HG03139 (cell line): ENCODE data around the gene TACC2.
"Not testable (repeated sequence)": the region's sequence is repeated elsewhere in the genome, so short reads cannot be mapped to it uniquely, and the experiment has no call there.

Source experiments
- ATAC-seq: cut with Tn5 transposase; IDR thresholded peaks from one replicate; pipeline ENCODE4 v1.9.1; 2021; ENCODE audit not compliant: unreplicated experiment

TACC2 gene

GRCh38 chr10:122086416-122087240, 97.7 kb downstream of the TACC2 start:
- ATAC-seq = no peak

GRCh38 chr10:122087436-122087835, 98.5 kb downstream of the TACC2 start:
- ATAC-seq = no peak

GRCh38 chr10:122089311-122090017, 100.5 kb downstream of the TACC2 start:
- ATAC-seq = no peak

- ATAC-seq = no peak
These were observed 102.8 kb downstream of the TACC2 start for GRCh38 chr10:122091722-122092121.

- ATAC-seq = no peak
These were observed 104.1 kb downstream of the TACC2 start for GRCh38 chr10:122093076-122093475.

- ATAC-seq = not testable (repeated sequence)
These were observed 107.2 kb downstream of the TACC2 start for GRCh38 chr10:122096181-122096580.

GRCh38 chr10:122096705-122097104, 107.7 kb downstream of the TACC2 start:
- no peak for ATAC-seq

- ATAC-seq = no peak
These were observed 109.0 kb downstream of the TACC2 start for GRCh38 chr10:122097935-122098334.

GRCh38 chr10:122098924-122099323, 110.0 kb downstream of the TACC2 start:
- ATAC-seq = no peak

- ATAC-seq = no peak
These were observed 110.6 kb downstream of the TACC2 start for GRCh38 chr10:122099562-122099961.

- no peak for ATAC-seq
These were observed 113.3 kb downstream of the TACC2 start for GRCh38 chr10:122102146-122102868.

- ATAC-seq = no peak
These were observed 114.0 kb downstream of the TACC2 start for GRCh38 chr10:122102869-122103525.

GRCh38 chr10:122103592-122103991, 114.6 kb downstream of the TACC2 start:
- ATAC-seq = no peak

- not testable (repeated sequence) for ATAC-seq
These were observed 119.8 kb downstream of the TACC2 start for GRCh38 chr10:122108786-122109185.

- ATAC-seq = no peak
These were observed 123.2 kb downstream of the TACC2 start for GRCh38 chr10:122112021-122112616.

GRCh38 chr10:122112625-122113160, 123.7 kb downstream of the TACC2 start:
- no peak for ATAC-seq

- no peak for ATAC-seq
These were observed 124.4 kb downstream of the TACC2 start for GRCh38 chr10:122113161-122113944.

GRCh38 chr10:122113945-122114747, 125.2 kb downstream of the TACC2 start:
- no peak for ATAC-seq

GRCh38 chr10:122115874-122116273, 126.9 kb downstream of the TACC2 start:
- ATAC-seq = no peak
